Fibroblast of skin of back (primary cell): ENCODE data around the gene FBRSL1.
A peak's percentile ranks its signal among the peaks of the same experiment; 100 is the strongest.

Experiments used
- DNase-seq: peaks from one replicate; pipeline ENCODE4 v3.0.0-alpha.2; 2013

FBRSL1 gene

DNA sequence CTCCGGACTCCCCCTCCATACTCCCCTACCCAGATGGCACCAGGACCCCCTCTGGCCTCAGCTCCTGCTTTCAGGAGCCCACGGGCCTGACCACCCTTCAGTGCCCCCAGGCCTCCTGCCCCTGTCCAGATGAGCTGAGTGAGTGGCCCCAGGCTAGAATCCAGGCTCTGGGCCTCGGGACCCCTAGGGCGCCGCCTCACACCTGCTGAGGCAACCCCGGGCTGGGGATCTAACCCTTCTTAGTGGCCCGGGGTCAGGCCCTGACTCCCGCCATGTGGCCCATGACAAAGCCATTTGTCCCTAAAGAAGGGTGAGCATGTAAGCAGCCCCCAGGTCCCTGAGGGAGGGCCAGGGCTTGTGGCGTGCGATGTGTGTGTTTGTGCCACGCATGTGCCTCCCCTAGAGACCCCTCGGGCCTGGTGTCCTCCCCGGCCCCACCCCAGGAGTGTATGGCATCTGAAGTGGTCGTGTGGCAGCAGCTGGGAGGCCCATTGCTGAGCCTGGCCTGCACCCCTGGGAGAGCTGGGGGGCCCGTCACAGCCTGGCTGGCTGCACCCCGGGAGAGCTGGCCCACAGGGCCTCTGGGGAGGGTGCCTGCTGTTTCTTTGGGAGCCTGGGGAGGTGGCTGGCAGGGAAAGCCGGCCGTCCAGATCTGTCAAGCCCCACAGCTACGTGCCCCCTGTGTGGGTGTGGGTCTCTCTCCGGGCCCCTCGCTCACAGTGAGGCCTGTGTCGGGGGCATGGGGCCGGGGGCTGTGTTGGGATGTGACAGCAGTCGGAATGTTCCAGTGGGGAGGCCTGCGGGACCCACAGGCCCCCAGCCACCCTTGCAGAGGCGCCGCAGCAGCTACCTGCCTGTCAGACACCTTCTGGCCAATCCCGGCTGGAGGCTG lies 7.8 kb downstream of the FBRSL1 start:
- DNase-seq, result no peak

DNA sequence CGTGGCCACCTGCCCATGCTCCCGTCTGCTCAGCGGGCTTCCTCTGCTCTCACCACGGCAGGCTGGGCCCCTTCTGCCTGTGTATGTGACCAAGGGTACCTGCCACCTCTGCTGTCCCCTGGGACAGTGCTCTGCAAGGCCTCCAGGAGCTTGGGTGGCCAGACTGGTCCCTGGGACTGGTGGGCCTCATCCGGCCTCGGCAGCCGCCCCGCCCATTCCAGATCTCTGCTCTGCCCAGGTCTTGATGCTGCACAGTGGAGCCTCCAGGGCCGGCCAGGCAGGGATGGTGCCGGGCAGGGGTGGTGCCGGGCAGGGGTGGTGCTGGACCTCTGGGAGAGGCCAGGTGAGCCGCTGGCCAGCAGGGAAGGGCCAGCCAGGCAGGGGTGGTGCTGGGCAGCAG lies 9.0 kb downstream of the FBRSL1 start:
- DNase-seq, result no peak

DNA sequence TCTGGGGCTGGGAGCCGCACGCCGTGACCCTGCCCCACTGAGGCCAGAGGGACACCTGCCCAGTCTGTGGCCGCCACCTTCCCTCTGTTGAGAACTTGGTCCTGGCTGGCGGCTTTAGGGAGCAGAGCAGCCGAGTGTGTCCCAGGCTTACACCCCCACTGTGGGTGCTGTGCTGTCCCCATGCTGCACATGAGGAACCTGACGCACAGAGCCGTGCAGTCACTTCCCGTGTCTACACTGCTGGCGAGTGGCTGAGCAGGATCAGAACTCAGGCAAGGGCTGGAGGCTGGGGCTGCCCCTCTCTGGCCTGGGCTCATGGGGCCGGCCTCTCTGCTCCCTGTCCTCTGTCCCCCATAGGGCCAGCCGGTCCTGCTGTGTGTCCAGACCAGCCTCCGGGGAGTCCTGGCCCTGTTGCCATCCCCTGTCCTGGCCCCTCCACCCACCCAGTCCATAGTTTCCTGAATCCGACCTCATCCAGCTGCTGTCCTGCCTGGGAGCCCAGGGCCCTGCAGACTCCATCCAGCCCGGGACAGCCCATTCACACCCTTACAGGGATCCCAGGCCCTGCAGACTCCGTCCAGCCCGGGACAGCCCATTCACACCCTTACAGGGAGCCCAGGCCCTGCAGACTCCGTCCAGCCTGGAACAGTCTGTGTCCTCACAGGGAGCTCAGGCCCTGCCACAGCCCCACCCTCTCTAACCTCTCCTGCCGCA lies 10.3 kb downstream of the FBRSL1 start:
- DNase-seq, result no peak

DNA sequence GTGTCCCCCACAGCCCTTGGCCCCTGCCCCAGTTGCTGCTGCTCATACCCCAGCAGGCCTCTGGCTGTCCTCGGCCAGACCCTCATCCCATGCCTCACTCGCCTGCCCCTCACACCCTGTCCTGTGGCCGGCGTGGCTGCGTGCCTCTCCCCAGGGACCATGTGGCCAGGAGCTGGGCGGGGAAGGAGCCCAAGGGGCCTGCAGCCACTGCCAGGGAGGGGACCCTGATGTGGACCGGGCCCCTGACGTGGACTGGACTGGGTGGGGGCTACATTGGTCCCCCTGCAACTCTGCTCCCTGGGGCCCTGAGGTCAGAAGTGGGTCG lies 10.9 kb downstream of the FBRSL1 start:
- DNase-seq, result no peak

DNA sequence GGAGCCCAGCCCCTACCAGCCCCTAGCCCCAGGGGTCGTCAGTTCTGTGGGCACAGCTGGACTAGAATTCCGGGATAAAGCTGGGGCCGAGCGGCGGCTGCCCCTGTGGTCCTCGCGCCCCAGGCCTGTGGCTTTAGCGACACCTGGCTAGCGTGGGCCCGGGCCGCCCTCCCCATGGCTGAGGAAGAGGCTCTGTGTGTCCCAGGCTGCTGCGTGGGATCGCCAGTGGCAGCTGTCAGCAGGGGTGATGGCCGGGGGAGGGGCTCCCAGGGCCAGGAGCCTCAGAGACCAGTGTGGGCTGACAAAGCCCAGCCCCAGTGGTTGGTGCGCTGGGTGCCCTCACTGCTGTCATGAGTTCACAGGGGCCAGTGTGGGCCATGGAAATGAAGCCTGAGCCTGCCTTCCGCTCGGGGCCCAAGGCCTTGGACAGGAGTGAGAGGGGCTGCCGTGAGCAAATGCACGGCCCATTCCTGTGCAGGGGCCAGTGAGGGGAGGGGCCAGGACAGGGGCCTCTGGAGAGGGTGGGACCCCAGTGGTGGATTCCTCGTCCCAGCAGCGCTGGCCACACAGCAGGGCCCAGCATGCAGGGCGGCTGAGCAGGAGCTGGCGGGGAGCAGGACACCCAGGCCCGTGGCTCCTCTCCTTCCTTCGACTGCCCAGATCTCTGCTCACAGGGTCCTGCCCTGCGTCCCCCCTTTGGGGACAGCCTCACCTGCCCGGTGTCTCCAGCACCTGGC lies 11.4 kb downstream of the FBRSL1 start:
- DNase-seq, result no peak

DNA sequence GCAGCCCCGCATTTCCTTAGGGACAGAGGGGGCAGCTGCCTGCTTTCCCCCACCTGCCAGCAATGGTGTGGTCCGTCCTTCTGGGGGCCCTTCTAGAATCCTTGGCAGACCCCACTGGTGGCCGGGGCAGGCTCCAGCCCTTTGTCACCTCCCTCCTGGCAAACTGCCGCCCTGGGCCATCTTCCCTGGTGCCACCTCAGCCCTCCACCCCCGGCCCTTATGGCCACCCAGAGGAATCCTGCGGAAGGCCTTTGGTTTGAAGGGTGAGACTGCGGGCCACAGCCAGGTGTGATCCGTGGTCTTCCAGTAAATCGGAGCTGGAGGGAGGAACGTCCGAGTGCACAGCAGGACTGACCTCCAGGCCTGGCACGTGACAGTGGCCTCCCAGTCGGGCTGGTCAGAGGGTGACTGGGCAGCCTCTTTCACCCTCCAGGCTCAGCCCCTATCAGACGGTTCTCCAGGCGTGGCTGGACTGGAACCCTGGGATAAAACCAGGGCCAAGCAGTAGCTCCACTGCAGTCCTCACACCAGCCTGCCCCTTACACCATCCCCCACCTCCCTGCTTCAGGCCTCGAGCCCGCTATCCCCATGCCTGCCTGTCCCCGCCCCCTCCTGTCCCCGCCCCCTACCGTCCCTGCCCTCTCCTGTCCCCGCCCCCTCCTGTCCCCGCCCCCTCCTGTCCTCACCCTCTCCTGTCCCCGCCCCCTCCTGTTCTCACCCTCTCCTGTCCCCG lies 12.4 kb downstream of the FBRSL1 start:
- no peak for DNase-seq

DNA sequence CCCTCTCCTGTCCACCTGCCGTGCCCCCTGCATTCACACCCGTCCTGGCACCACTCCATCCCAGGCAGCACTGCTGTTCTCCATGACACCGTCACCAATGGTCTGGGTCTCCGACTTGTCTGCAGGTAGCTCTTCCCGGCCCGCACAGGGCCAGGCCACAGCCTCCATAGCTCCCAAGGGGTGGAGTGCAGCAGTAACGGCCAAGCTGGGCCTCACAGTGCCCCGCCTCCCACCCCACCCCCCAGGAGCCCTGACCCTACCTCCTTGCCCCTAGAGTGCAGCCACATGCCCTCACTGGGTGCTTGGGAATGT lies 12.9 kb downstream of the FBRSL1 start:
- no peak for DNase-seq

DNA sequence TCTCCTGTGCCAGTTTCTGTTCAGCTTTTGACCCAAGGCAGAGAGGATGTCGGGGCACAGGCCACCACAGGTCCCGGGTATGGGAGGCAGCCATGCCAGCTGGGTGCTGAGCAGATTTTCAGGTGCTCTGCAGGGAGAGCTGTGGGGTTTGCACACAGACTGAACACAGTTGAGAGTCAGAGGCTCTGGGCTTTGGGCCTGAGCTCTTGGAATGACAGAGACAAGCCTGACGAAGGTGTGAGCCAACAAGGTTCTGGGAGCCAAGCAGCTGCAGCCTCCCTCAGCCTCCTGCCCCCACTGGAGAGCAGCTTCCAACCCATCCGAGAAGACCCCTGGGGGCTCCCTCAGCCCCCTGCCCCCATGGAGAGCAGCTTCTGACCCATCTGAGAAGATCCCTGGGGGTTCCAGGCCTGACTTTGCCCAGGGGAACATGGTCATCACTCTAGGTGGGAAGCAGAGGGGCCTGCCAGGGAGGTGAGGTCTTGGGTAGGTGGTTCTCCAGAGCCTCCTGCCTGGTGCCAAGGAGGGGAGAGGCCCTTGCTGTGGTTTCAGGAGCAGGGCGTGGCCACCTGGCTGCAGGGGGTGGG lies 13.8 kb downstream of the FBRSL1 start:
- no peak for DNase-seq

DNA sequence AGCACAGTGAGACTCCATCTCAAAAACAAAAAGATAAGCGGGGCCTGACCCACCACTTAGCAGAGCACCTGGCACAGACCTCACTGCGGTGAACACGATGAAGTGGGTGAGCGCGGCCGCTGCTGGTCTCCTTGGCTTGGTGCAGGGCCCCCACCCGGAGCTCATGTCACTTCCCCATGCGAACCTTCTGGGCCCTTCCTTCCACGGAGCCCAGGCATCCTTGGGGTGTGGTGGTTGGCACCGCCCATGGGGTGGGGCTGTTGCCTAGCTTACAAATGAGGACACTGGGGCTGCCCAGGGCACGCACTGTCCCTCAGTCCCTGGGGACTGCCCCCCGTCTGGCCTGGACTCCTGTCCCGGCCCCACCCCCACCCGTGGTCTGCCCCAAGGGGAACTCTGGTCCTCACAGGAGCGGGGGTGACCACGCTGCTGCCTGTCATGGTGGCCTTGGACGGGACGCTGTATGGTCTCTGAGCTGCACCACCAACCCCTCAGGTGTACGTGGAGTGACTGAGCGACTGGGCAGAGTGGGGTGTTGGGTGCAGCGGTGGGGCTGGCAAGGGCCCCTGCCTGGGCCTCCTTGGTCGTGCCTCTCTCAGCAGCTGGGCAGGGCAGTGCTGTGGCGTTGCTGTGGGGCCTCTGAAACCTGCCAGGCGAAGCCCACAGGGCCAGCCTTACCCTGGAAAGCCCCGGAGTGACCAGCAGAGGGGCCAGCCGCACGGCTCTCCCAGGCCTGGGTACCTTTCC lies 15.3 kb downstream of the FBRSL1 start:
- DNase-seq, result no peak

DNA sequence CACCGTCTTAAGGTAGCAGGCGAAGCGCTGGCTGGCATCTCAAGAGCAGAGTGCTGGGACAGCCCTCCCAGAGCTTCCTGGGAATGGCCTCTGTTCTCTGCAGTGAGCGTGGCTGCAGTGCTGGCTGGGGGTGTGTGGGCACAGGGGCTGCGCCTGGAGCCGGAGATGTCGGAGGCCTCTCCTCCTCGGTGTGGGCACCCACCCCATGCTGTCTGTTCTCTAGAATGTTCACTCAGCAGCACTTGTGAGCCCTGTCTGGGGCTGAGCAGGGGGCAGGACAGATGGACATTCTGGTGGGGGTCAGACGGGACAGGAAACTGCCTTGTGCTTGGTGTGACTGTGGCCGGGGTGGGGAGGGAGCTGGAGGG lies 15.9 kb downstream of the FBRSL1 start:
- no peak for DNase-seq

DNA sequence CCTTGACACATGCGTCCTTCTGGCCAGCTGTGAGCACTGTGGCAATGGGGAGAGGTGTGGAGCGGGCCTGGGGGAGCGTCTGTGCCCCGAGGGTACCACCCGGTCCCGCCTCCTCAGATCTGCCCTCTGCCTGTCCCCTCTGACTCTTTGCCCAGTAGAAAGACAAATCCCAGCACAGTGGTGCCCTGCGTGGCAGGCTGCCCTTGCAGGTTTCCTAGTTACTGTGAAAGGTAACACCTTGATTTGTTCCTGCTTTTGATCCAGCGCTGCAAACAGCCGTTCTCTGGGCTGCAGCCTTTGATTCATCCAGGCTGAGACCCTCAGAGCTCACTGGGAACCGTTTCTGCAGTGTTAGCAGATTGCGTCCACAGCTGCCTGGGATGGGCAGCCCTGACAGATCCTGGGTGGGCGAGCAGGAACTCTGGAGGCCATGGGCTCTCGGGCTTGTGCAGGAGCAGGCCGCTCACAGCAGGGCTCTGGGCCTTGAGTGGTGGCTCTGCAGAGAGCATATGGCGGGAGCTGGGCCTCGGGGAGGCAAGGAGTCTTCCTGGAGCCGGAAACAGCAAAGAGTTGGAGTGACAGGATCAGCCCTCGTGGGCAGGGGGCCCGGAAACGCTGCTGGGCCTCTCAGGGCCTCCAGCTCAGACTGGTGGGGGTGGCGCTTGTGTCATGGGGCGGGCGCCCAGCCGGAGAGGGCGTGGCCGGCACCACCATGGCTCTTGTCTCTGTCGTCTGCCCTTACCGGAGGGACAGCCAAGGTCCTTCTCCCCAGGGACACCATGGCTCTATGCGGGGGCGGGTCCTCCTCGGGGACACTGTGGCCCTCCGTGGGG lies 16.6 kb downstream of the FBRSL1 start:
- peak; percentile 85 for DNase-seq

DNA sequence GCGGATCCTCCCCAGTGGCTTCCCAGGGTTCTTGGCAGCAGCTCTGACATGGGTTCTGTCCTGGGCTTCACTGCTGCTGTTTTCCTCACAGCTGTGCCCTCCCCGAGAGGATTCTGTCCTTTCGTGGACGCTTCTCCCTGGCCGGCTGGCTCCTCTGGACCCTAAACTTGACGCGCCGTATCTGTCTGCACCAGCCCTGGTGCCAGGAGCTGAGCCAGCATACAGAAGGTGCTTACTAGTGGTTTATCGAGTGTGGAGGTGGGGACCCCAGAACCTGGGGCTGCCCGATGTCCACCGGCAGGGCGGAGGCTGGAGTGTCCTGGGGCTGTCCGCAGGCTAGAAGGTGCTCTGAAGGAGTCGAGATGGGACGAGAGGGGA lies 17.2 kb downstream of the FBRSL1 start:
- DNase-seq, result no peak

DNA sequence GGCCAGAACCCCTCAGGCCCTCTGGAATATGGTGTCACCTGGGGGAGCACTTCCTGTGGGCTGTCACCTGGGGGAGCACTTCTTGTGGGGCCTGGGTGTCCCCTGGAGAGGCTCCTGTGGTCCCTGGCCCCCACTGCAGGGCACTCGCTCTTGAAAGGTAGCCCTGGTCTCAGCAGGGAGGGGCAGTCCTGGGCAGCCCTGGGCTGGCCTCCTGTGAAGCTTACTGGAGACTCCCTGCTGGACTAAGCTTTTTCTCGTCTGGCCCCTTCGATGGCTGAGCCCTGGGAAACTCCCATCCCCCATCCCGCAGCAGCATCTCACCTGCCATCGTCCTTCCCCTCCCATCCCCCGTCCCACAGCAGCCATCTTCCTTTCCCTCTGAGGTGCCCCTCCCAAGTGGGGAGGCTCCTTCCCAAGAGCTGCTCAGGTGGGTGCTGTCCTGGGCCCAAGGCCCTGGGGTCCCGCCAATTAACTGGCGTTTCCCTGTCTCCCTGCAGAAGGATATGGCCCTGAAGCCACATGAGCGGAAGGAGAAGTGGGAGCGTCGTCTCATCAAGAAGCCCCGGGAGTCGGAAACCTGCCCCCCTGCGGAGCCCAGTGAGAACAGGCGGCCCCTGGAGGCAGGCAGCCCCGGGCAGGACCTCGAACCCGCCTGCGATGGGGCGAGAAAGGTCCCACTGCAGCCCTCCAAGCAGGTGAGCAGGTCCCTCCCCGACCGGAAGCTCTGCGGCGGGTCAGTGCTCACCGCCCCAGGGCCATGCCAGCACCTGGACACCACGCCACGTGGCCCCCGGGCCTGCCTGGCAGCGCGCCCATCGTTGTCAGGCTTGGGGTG lies 17.9 kb downstream of the FBRSL1 start:
- no peak for DNase-seq

DNA sequence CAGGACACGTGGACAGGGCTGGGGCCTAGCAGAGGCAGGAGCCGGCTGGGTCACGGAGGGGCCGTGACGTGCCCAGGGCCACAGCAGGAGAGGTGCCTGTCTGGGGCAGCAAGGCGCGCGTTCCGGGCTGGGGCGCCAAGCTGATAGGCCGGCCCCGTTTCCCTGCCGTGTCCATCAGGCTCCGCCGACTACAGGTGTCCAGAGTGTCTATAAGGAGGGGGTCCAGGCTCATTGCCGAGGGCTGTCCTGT lies 18.5 kb downstream of the FBRSL1 start:
- DNase-seq, result no peak

DNA sequence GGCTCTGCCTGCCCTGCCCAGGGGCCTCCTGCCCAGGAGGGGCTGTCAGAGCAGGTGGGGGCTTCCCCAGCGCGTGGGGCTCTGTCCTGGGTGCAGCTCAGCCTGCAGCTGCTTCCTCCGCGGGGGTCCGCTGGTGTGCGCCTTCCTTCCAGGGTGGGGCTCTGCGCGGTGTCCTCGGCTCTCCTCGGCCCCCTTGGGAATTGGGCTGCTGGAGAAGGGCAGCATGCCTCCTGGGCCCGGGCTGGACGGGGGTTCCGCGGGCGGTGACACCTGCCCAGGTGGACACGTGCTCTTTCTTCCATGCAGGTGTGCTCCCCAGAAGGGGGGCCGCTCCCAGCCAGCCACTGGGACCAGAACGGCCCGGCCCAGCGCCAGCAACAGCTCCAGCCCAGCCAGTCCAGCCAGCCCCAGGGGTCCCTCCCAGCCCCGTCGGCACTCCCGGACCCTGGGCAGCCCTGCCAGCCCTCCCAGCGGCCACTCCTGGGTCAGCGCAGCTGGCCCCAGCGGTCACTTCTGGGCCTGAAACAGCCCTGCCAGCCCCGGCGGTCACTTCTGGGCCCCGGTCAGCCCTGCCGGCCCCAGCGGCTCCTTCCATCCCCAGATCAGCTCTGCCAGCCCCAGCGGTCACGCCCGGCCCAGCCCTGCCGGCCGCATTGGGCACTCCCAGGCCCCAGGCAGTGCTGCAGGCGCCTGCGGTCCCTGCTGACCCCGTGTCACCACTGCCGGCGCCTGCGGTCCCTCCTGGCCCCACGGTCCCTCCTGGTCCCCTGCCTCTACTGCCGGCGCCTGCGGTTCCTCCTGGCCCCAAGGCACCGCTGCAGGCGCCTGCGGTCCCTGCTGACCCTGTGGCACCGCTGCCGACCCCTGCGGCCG lies 19.1 kb downstream of the FBRSL1 start:
- DNase-seq, result no peak

DNA sequence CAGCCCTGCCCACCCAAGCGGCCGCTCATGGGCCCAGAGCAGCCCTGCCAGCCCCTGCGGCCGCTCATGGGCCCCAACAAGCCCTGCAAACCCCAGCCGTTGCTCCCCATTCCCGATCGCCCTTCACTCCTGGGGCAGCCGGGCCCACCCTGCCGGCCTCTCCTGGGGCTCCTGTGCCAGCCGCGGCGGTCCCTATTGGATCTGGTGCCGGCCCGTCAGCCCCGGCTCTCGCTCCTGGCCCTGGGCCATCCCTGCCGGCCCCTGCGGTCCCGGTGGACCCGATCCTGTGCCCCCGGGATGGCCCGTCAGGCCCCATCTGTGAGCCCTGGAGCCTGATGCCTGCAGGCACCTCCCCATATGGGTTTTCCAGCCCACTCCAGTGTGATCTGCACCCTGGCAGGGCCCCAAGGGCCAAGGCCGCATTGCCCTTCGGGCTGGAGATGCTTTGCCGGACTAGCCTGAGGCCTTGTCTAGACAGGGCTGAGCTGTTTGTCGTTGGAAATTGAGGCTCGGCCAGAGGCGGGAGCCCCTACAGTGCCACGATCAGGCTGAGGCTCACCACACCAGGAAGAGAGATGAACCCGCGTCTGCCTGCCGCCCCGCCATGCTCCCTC lies 20.3 kb downstream of the FBRSL1 start:
- no peak for DNase-seq

DNA sequence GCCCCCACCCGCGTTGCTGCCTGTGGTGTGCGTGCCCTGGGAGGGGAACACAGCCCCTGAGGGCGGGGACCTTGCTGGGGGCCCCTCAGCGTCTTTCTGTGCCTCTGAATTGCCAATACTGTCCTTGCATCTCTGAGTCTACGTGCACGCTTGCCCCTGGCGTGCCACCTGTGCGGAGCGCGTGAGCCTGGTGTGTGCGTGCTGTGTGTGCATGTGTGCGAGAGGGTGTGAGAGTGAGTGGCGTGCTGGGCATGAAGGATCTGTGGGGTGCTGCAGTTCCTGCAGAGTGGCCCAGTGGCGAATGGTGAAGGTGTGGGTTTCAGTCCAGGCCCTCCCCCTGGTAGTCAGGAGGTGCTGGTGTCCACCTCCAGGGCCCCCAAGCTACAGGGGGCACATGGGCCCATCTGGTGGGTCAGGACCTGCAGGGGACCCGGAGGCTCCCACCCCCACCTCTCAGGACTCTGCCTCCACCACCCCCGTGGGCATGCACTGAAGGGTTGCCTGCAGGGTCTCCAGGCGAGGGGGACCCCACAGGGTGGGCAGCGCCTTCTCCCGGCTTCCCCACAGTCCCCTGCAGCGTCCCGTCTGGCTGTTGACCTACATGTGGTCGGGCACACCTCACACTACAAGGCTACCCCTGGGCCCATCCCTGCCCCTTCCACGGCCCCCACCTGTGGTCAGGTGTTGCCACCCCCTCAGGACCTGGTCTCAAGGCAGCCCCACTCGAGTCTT lies 21.0 kb downstream of the FBRSL1 start:
- DNase-seq, result no peak

DNA sequence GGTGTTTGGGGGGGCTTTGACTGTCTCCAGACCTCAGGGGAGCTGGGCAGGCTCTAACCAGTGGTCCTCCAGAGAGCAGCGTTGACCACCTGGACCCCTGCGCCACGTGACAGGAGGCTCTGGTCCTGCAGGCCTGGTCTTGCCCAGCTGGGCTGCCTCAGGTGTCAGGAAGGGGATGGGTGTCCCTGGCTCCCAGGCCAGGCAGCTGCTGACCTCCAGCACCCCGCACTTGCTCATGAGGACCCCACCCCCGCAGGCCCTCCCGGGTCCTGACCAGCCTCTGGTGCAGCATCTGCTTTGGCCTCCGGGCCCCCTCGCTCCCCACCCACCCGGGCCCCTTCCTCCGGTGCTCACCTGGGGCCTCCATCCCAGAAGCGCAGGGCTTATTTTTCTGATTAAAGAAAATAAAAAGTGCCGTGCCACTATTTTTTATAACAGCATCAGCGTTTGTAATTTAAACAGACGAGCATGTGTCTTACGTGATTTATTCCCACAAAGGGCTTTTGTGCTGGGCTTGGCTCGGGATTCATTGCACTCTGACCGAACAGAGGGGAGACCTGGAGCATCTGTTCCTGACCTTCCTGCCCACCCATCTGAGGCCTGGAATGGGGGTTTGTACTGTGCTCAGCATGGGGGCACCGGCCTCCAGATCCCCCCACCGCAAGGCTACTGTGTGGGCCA lies 21.7 kb downstream of the FBRSL1 start:
- no peak for DNase-seq
